Transverse colon (tissue), 4 donors: Measurements from ENCODE around the gene FGD3.

Experiments
- CTCF ChIP-seq, 5 experiments: fragments of 200-600 bp in 3 of 5; fragments of 450-650 bp in 2 of 5; sonication (generic) in 3 of 5; IDR thresholded peaks; 1 replicate in 2 of 5; 2 replicates in 3 of 5; pipeline ENCODE4 v1.5.1; 2016 to 2017; ENCODE audit warnings: antibody characterized with exemption in 5 of 5, inconsistent platforms in 3 of 5, mild to moderate bottlenecking in 2 of 5, moderate library complexity in 1 of 5
- EP300 ChIP-seq: sonication (generic); formaldehyde crosslinking; IDR thresholded peaks from one replicate; pipeline ENCODE4 v1.6.1; 2017; ENCODE audit warnings: antibody characterized with exemption, low read depth
- POLR2A ChIP-seq: fragments of 450-650 bp; IDR thresholded peaks from one replicate; pipeline ENCODE4 v1.6.1; 2016; ENCODE audit warnings: antibody characterized with exemption, mild to moderate bottlenecking, moderate library complexity
- POLR2AphosphoS5 ChIP-seq, 3 donors: sonication (generic); formaldehyde crosslinking; IDR thresholded peaks; one replicate each; pipeline ENCODE4 v1.6.1; 2016; ENCODE audit warnings: antibody characterized with exemption in 3 of 3

GRCh38 chr9:93007529-93008058, 60.3 kb downstream of the FGD3 start:
- TF ChIP-seq CTCF (IDR thresholded peaks at IDR 0.05) (no peak), POLR2A (no peak), EP300 (no peak), POLR2AphosphoS5 (IDR thresholded peaks at IDR 0.05) (no peak)
